Dendritic cell treated with granulocyte-macrophage colony-stimulating factor and Interleukin-4, amounts not matched to agents 40 ng/mL and 50 ng/mL, for 4 days (primary cell): Measurements from ENCODE around the gene LHFPL2.
A peak's percentile ranks its signal among the peaks of the same experiment; 100 is the strongest.

Experiments used
- H3K27ac Mint-ChIP-seq: one replicate; pipeline ENCODE4 v1.8.0; 2022; ENCODE audit warnings: mild to moderate bottlenecking, mixed read lengths
- H3K27me3 Mint-ChIP-seq: one replicate; pipeline ENCODE4 v1.8.0; 2022; ENCODE audit warnings: mild to moderate bottlenecking, mixed read lengths
- H3K36me3 Mint-ChIP-seq: one replicate; pipeline ENCODE4 v1.8.0; 2022; ENCODE audit warnings: low read depth, mixed read lengths
- H3K4me1 Mint-ChIP-seq: one replicate; pipeline ENCODE4 v1.8.0; 2022; ENCODE audit warnings: low read depth, mixed read lengths
- H3K4me3 Mint-ChIP-seq: one replicate; pipeline ENCODE4 v1.8.0; 2022; ENCODE audit warnings: mild to moderate bottlenecking, moderate library complexity, mixed read lengths
- H3K9me3 Mint-ChIP-seq: one replicate; pipeline ENCODE4 v1.8.0; 2022; ENCODE audit warnings: mixed read lengths
- intact Hi-C: fragments of 100-400 bp; cut with micrococcal nuclease; formaldehyde crosslinking; loops from one replicate; pipeline ENCODE4 v1.15.0; 2022

The LHFPL2 gene

GRCh38 chr5:78597974-78598371 lies 50.6 kb downstream of the LHFPL2 start:
- intact Hi-C loops: no loop called here
- no peak overlapping the region for H3K27ac Mint-ChIP-seq
- no peak overlapping the region for H3K4me3 Mint-ChIP-seq
- H3K27me3 Mint-ChIP-seq: no peaks in the 10 kb centered on the region
- H3K36me3 Mint-ChIP-seq: peaks cover 6% of the 10 kb centered on the region
- peaks cover 29% of the 10 kb centered on the region for H3K4me1 Mint-ChIP-seq
- H3K9me3 Mint-ChIP-seq: no peaks in the 10 kb centered on the region

- peak overlapping the region; percentile 22 for H3K27ac Mint-ChIP-seq
- H3K4me1 Mint-ChIP-seq: peaks cover 35% of the 10 kb centered on the region
- intact Hi-C loops: no loop called here
- no peak overlapping the region for H3K4me3 Mint-ChIP-seq
- H3K36me3 Mint-ChIP-seq: peaks cover 6% of the 10 kb centered on the region
- H3K27me3 Mint-ChIP-seq: no peaks in the 10 kb centered on the region
- H3K9me3 Mint-ChIP-seq: no peaks in the 10 kb centered on the region
Measured at GRCh38 chr5:78597068-78597973, 51.3 kb downstream of the LHFPL2 start.

GRCh38 chr5:78595458-78595921 lies 53.1 kb downstream of the LHFPL2 start:
- intact Hi-C loops: no loop called here
- H3K4me1 Mint-ChIP-seq: peaks cover 51% of the 10 kb centered on the region
- no peaks in the 10 kb centered on the region for H3K9me3 Mint-ChIP-seq
- no peak overlapping the region for H3K4me3 Mint-ChIP-seq
- no peak overlapping the region for H3K27ac Mint-ChIP-seq
- H3K27me3 Mint-ChIP-seq: no peaks in the 10 kb centered on the region
- peaks cover under 1% of the 10 kb centered on the region for H3K36me3 Mint-ChIP-seq

DNA sequence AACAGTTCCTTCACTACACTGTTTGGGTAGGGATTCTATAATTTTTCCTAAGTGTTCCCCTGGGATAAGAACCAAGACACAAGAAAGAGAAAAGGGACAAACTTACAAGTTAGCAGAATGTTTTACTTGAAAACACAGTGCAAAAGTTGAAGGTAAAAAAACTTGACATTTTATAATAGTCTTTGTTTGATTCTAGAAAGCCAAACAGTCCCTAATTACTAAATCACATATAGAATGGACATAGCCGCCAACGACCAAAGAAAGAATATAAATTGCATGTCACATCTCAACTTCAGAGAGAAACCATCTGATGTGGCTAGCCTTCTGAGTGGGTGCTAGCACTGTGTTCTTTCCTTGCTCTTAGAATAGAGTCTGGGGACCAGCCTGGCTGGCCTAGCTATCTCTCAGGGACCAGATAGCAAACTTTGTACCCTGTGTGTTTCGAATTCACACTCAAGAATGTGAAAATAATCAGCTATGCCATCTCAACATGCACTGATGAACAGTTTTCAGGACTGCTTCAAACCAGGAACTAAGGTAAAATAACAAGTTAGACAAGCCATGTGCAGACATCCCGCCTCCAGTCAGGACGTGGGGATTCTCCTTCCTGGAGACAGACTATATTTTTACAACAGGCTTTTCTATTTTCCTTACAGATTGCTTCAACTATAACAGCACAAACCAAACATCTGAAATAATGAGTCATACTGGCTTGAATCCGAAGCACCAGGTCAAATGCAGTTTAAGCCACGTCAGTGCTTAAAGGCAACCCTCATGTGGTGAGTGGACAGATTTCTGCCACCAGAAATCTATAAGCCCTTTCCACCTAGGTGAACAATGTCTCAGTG lies 53.7 kb downstream of the LHFPL2 start:
- peaks cover 55% of the 10 kb centered on the region for H3K4me1 Mint-ChIP-seq
- H3K36me3 Mint-ChIP-seq: no peaks in the 10 kb centered on the region
- no peak overlapping the region for H3K4me3 Mint-ChIP-seq
- H3K9me3 Mint-ChIP-seq: no peaks in the 10 kb centered on the region
- H3K27ac Mint-ChIP-seq: no peak overlapping the region
- intact Hi-C loops: no loop called here
- no peaks in the 10 kb centered on the region for H3K27me3 Mint-ChIP-seq

DNA sequence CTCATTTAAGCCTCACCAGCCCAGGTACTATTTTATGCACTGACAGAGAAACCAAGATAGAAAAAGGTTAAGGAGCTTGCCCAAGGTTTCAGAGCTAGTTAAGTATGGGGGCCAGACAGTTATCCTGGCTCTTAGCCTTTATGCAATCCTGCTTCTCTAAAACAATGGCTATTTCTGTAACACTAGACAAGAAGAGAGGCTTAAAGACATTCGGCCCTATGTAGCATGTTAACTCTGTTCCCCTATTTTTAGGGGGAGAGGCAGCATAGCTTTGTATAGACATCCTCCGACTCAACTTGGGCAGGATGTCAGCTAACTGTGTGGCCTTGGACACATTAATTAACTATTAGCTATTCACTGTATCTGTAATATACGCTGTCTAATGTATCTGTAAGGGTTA lies 54.6 kb downstream of the LHFPL2 start:
- H3K27me3 Mint-ChIP-seq: no peaks in the 10 kb centered on the region

DNA sequence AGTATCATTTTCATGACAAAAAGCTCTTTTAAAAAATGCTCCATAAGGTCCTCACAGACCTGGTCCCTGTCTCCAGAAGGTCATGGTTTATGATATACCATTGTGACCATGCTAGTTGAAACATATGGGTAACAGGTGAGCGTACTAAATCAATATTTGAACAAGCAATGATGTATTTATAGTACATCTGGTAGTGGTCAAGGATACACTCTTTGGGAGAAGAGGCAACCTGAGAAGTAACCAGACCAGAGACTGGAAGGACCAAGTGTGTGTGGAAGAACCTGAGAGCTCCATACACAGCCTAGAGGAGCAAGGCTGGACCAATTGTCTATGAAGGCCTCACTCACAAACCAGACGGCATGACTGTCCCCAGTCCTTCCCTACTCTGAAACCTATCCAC lies 55.1 kb downstream of the LHFPL2 start:
- Mint-ChIP-seq H3K27ac (no peak overlapping the region), H3K4me1 (peaks cover 61% of the 10 kb centered on the region), H3K36me3 (no peaks in the 10 kb centered on the region), H3K9me3 (no peaks in the 10 kb centered on the region), H3K4me3 (no peak overlapping the region), H3K27me3 (no peaks in the 10 kb centered on the region)
- intact Hi-C loops: no loop called here

More for the DNA sequence above, 54.6 kb downstream of the LHFPL2 start:
- no peak overlapping the region for H3K4me3 Mint-ChIP-seq
- peaks cover 61% of the 10 kb centered on the region for H3K4me1 Mint-ChIP-seq
- intact Hi-C loops: no loop called here
- no peaks in the 10 kb centered on the region for H3K9me3 Mint-ChIP-seq
- no peaks in the 10 kb centered on the region for H3K36me3 Mint-ChIP-seq
- H3K27ac Mint-ChIP-seq: no peak overlapping the region

DNA sequence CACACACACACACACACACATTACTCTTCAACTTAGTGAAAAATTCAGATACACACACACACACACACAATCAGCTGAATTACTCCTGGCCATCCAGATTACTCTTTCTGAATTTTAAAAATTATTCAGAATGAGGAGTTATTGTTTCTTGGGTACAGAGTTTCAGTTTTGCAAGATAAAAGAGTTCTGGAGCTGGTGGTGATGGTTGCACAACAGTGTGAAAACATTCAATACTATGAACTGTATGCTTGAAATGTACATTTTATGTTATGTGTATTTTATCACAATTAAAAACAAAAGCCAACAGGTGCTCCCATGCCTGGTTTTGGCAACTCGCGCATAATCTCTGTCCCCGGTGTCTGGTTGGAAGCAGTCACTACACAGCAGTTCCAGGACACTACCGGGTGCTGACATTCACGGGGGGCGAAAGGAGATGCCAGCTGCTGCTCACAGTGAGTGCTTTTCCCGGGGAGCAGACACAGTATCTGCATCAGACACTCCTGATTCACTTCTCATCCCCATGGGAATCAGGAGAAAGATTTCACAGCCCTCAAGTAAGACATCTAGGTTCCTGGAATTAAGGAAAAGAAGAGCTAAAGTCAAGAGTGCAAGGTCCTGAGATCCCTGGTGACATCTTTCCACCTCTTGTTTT lies 55.7 kb downstream of the LHFPL2 start:
- peak overlapping the region; percentile 14 for H3K27ac Mint-ChIP-seq

DNA sequence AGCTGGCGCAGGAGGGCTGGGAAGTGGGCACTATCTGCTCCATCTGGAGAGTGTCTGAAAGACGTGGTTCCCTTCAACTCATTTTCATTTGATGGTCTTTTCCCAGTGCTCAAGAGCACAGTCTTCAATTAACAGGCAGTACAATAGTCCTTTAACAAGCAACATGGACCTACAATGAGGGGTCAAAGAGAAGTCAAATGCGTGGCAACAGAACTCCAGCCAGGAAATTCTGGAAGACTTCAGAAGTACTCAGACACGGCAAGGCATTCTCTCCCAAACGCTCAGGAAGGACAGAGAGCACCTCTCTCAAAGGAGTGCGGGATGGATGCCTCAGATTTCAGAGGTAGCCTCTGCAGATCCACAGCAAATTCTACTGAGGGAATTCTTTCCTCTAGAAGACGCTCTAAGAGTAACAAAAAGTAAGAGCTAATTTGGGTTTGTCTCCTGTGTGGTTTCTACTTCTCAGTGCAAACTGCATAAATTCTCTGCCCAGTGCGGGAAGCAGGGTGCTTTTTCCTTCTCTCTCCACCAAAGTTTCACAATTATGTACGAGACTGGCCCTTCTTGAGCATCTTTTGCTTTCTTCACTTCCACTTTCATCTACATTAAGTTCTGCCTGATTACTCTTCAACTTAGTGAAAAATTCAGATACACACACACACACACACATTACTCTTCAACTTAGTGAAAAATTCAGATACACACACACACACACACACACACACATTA lies 56.4 kb downstream of the LHFPL2 start:
- H3K4me1 Mint-ChIP-seq: peaks cover 60% of the 10 kb centered on the region
- H3K36me3 Mint-ChIP-seq: no peaks in the 10 kb centered on the region
- H3K9me3 Mint-ChIP-seq: no peaks in the 10 kb centered on the region
- H3K27me3 Mint-ChIP-seq: no peaks in the 10 kb centered on the region
- intact Hi-C loops: no loop called here
- no peak overlapping the region for H3K4me3 Mint-ChIP-seq
- peak overlapping the region; percentile 14 for H3K27ac Mint-ChIP-seq

More for the DNA sequence above, 55.7 kb downstream of the LHFPL2 start:
- H3K27me3 Mint-ChIP-seq: no peaks in the 10 kb centered on the region
- H3K4me3 Mint-ChIP-seq: no peak overlapping the region
- peaks cover 65% of the 10 kb centered on the region for H3K4me1 Mint-ChIP-seq
- H3K36me3 Mint-ChIP-seq: no peaks in the 10 kb centered on the region
- intact Hi-C loops: no loop called here
- H3K9me3 Mint-ChIP-seq: no peaks in the 10 kb centered on the region

GRCh38 chr5:78591138-78591612 lies 57.4 kb downstream of the LHFPL2 start:
- Mint-ChIP-seq H3K4me3 (no peak overlapping the region), H3K27me3 (no peaks in the 10 kb centered on the region), H3K9me3 (no peaks in the 10 kb centered on the region), H3K27ac (peak overlapping the region; percentile 14), H3K4me1 (peaks cover 56% of the 10 kb centered on the region), H3K36me3 (peaks cover 2% of the 10 kb centered on the region)
- intact Hi-C loops: no loop called here

- intact Hi-C loops: no loop called here
- peaks cover 66% of the 10 kb centered on the region for H3K4me1 Mint-ChIP-seq
- H3K27ac Mint-ChIP-seq: no peak overlapping the region
- H3K9me3 Mint-ChIP-seq: no peaks in the 10 kb centered on the region
- no peaks in the 10 kb centered on the region for H3K27me3 Mint-ChIP-seq
- H3K36me3 Mint-ChIP-seq: peaks cover 12% of the 10 kb centered on the region
- no peak overlapping the region for H3K4me3 Mint-ChIP-seq
Measured at GRCh38 chr5:78589923-78590322, 58.6 kb downstream of the LHFPL2 start.

- Mint-ChIP-seq H3K4me1 (peaks cover 60% of the 10 kb centered on the region), H3K27me3 (no peaks in the 10 kb centered on the region), H3K9me3 (no peaks in the 10 kb centered on the region), H3K36me3 (peaks cover 12% of the 10 kb centered on the region), H3K27ac (no peak overlapping the region), H3K4me3 (no peak overlapping the region)
- intact Hi-C loops: no loop called here
Measured at GRCh38 chr5:78588507-78588906, 60.1 kb downstream of the LHFPL2 start.

- Mint-ChIP-seq H3K4me3 (no peak overlapping the region), H3K27ac (no peak overlapping the region), H3K9me3 (no peaks in the 10 kb centered on the region), H3K36me3 (peaks cover 12% of the 10 kb centered on the region), H3K27me3 (no peaks in the 10 kb centered on the region), H3K4me1 (peaks cover 53% of the 10 kb centered on the region)
- intact Hi-C loops: no loop called here
Measured at GRCh38 chr5:78587775-78588291, 60.7 kb downstream of the LHFPL2 start.
